Esophagus muscularis mucosa (tissue), 4 donors: Measurements from ENCODE around the gene SH3TC2. TPM values are rescaled to one million over a fixed set of nuclear protein-coding genes. Genes with fewer than 3 reads are reported as not detected.

Source experiments
- DNase-seq: peaks from one replicate; pipeline ENCODE4 v3.0.0-alpha.2; 2017; ENCODE audit errors: extremely low spot score
- H3K27ac ChIP-seq, 4 donors: fragments of 200-600 bp; sonication (generic); replicated peaks in 1 of 4; 1 replicate in 3 of 4; 2 replicates in 1 of 4; pipeline ENCODE4 v1.5.1; 2016 to 2019; ENCODE audit warnings: mild to moderate bottlenecking in 1 of 4
- H3K27me3 ChIP-seq, 4 donors: fragments of 200-600 bp; sonication (generic); one replicate each; pipeline versions ENCODE4 v1.5.1 to v1.6.0; 2016 to 2019
- H3K36me3 ChIP-seq, 4 donors: fragments of 200-600 bp; sonication (generic); one replicate each; pipeline ENCODE4 v1.5.1; 2016 to 2019
- H3K4me1 ChIP-seq, 4 donors: fragments of 200-600 bp; sonication (generic); one replicate each; pipeline ENCODE4 v1.5.1; 2016 to 2019
- H3K4me3 ChIP-seq, 4 donors: fragments of 200-600 bp; sonication (generic); 1 replicate in 2 of 4; 2 replicates in 2 of 4; pipeline ENCODE4 v1.5.1; 2016 to 2019; ENCODE audit warnings: mild to moderate bottlenecking in 4 of 4, moderate library complexity in 1 of 4
- H3K9me3 ChIP-seq, 4 donors: fragments of 200-600 bp; sonication (generic); 1 replicate in 3 of 4; 2 replicates in 1 of 4; pipeline ENCODE4 v1.5.1; 2016 to 2019
- CTCF ChIP-seq, 3 experiments: fragments of 200-600 bp in 2 of 3; fragments of 450-650 bp in 1 of 3; sonication (generic) in 2 of 3; IDR thresholded peaks; one replicate each; pipeline ENCODE4 v1.5.1; 2017 to 2019; ENCODE audit warnings: antibody characterized with exemption in 3 of 3, mild to moderate bottlenecking in 2 of 3, moderate library complexity in 1 of 3
- EP300 ChIP-seq: sonication (generic); formaldehyde crosslinking; IDR thresholded peaks from one replicate; pipeline ENCODE4 v1.6.1; 2017; ENCODE audit warnings: antibody characterized with exemption
- POLR2A ChIP-seq: fragments of 450-650 bp; IDR thresholded peaks from one replicate; pipeline ENCODE4 v1.6.1; 2017; ENCODE audit warnings: antibody characterized with exemption, moderate library complexity, mild to moderate bottlenecking, low read depth
- POLR2AphosphoS5 ChIP-seq, 2 donors: sonication (generic); formaldehyde crosslinking; IDR thresholded peaks; one replicate each; pipeline ENCODE4 v1.6.1; 2017; ENCODE audit warnings: antibody characterized with exemption in 2 of 2
- WGBS: methylation state at CpG from one replicate; pipeline ENCODE4 v1.1.5; 2018; 5-methylcytosine and 5-hydroxymethylcytosine counted together
- intact Hi-C: fragments of 100-400 bp; cut with DNase I; formaldehyde crosslinking; loops from one replicate; pipeline ENCODE4 v1.15.1; 2023
- total RNA-seq, 4 donors: library from RNA; depleted of rRNA; stranded (reverse); fragments of >200 nt; gene quantifications; one replicate each; pipeline versions ENCODE4 v1.1.0 to v1.2.1, GENCODE V29; 2016

SH3TC2 gene
- total RNA-seq, 4 donors from 2014 or later: 0.84 to 2.4 (median 1.7) TPM

DNA sequence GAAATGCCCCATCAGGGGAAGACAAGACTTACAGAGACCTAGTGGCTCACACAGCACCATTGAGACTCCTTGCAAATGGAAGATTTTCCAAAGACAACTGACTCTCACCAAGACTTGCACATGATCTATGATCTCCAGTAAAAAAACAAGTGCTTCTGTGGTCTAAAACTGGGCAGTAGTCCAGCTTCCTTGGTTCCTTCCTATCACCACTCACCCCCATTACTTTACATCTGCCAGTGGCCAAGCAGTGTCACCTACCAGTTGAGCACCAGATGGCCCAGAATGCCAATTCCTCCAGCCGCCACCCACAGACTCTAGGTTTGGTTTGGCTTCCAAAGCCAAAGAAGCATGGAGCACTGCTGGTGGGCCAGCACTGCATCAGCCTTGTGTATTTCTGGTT is 47.7 kb downstream of the SH3TC2 start:
- WGBS: 100% methylated on average over 1 of the region's 1 CpG
- H3K4me3 ChIP-seq: no peak overlapping the region

GRCh38 chr5:149014571-149015031 is 48.3 kb downstream of the SH3TC2 start:
- Histone ChIP-seq H3K4me3 (no peak overlapping the region), H3K9me3 (no peaks in the 10 kb centered on the region), H3K4me1 (peaks cover 0 to 18% (median 10%) of the 10 kb centered on the region in 4 donors), H3K27me3 (no peaks in the 10 kb centered on the region), H3K27ac (no peak overlapping the region), H3K36me3 (no peaks in the 10 kb centered on the region)
- WGBS: 93% methylated on average over 2 of the region's 2 CpGs
- TF ChIP-seq CTCF (IDR thresholded peaks at IDR 0.05) (no peak), POLR2A (no peak), EP300 (no peak), POLR2AphosphoS5 (IDR thresholded peaks at IDR 0.05) (no peak)
- intact Hi-C loops: loop anchor here (10.0 kb wide), 1 partner anchor 100 kb away; no protein-coding TSS in a partner anchor
- no peak for DNase-seq

More for the DNA sequence above, 47.7 kb downstream of the SH3TC2 start:
- intact Hi-C loops: loop anchor here (10.0 kb wide), 1 partner anchor 100 kb away; no protein-coding TSS in a partner anchor
- no peaks in the 10 kb centered on the region for H3K36me3 ChIP-seq
- peaks cover 0 to 24% (median 12%) of the 10 kb centered on the region in 4 donors for H3K4me1 ChIP-seq
- DNase-seq: peak; percentile 81
- H3K9me3 ChIP-seq: no peaks in the 10 kb centered on the region
- no peak for TF ChIP-seq POLR2A
- no peak for TF ChIP-seq POLR2AphosphoS5 (IDR thresholded peaks at IDR 0.05)
- TF ChIP-seq EP300: no peak
- TF ChIP-seq CTCF (IDR thresholded peaks at IDR 0.05): no peak
- no peak overlapping the region for H3K27ac ChIP-seq
- H3K27me3 ChIP-seq: no peaks in the 10 kb centered on the region

DNA sequence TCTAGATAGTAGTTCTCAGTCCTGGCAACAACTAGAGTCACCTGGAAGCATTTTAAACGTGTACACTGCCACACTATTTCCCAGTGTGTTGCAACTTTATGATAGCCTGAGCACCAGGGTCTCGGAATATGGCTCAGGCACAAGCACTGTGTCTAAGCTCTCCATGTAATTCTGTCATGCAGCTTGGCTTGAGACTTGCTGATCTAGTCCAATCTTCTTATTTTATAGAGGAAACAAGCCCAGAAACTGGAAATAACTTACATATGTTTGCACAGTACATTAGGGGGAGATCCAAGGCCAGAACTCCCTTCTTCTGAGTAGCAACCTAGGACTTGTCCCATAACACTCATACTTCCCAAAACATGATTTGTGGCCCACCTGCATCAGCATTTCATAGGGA is 49.1 kb downstream of the SH3TC2 start:
- H3K9me3 ChIP-seq: no peaks in the 10 kb centered on the region
- H3K36me3 ChIP-seq: no peaks in the 10 kb centered on the region
- no peak overlapping the region for H3K4me3 ChIP-seq
- 73% methylated on average over 2 of the region's 2 CpGs for WGBS
- intact Hi-C loops: loop anchor here (10.0 kb wide), 1 partner anchor 101 kb away; no protein-coding TSS in a partner anchor
- TF ChIP-seq EP300 (no peak), POLR2A (no peak), CTCF (IDR thresholded peaks at IDR 0.05) (no peak), POLR2AphosphoS5 (IDR thresholded peaks at IDR 0.05) (no peak)
- H3K27me3 ChIP-seq: no peaks in the 10 kb centered on the region
- H3K4me1 ChIP-seq: peaks cover 0 to 10% (median 5%) of the 10 kb centered on the region in 4 donors
- no peak for DNase-seq
- no peak overlapping the region for H3K27ac ChIP-seq

DNA sequence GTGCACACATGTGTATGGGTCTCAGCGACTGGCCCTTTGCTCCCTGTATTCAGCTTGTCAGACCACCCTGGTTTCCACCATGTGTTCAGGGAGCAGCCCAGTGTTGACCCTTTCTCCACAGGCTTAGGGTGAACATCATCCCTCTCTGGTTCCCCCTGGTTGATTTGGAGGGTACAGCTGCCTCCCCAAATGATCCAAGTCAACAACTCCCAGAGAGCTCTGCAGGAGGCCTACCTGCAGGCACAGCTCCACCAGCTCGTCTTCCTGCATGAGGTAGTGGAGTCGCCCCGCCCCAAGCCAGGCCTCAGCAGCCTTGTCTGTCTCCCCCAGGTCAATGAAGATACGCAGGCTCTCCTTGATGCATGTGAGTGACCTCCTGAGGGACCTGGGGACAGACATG is 50.5 kb downstream of the SH3TC2 start:
- 96% methylated on average over 5 of the region's 5 CpGs for WGBS
- DNase-seq: peak; percentile 90
- no peaks in the 10 kb centered on the region for H3K27me3 ChIP-seq
- intact Hi-C loops: loop anchor here (10.0 kb wide), 1 partner anchor 102 kb away; no protein-coding TSS in a partner anchor
- H3K27ac ChIP-seq: no peak overlapping the region
- H3K36me3 ChIP-seq: no peaks in the 10 kb centered on the region
- TF ChIP-seq EP300 (no peak), CTCF (IDR thresholded peaks at IDR 0.05) (no peak), POLR2AphosphoS5 (IDR thresholded peaks at IDR 0.05) (no peak), POLR2A (no peak)
- peaks cover 0 to 2% (median 0%) of the 10 kb centered on the region in 4 donors for H3K4me1 ChIP-seq
- no peaks in the 10 kb centered on the region for H3K9me3 ChIP-seq
- H3K4me3 ChIP-seq: no peak overlapping the region

- TF ChIP-seq POLR2AphosphoS5 (IDR thresholded peaks at IDR 0.05): no peak
- no peak for TF ChIP-seq POLR2A
- no peak for TF ChIP-seq EP300
- intact Hi-C loops: loop anchor here (10.0 kb wide), 1 partner anchor 103 kb away; no protein-coding TSS in a partner anchor
- Histone ChIP-seq H3K27me3 (no peaks in the 10 kb centered on the region), H3K9me3 (no peaks in the 10 kb centered on the region), H3K27ac (no peak overlapping the region), H3K4me1 (peaks cover 0 to 2% (median 0%) of the 10 kb centered on the region in 4 donors), H3K4me3 (no peak overlapping the region), H3K36me3 (no peaks in the 10 kb centered on the region)
- no peak for DNase-seq
- 89% methylated on average over 2 of the region's 2 CpGs for WGBS
Measured at GRCh38 chr5:149011728-149012127, 51.1 kb downstream of the SH3TC2 start.
